GM21723 (cell line): ENCODE results near the gene UBL3.

Source experiments
- ATAC-seq: cut with Tn5 transposase; IDR thresholded peaks from one replicate; pipeline ENCODE4 v1.9.1; 2021; ENCODE audit warnings: mild to moderate bottlenecking, moderate library complexity; ENCODE audit not compliant: unreplicated experiment

Gene UBL3

DNA sequence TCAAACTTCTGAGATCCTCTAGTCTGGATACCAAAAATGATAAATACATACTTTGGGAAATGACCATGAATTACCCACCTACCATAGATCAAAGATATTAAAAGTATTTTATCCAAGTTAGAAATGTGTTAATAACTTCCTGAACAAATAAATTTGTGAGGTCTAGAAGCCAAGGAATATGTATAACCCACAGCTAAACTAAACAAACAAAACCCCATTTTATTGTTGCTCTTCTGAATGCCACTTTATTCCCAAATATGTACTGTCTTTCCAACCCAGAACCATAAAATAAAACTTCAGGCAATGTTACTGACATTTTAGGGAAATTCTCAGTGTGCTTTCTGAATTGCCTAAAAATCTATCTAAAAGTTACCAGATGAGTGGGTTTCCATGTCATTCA lies 35.1 kb downstream of the UBL3 start:
- ATAC-seq, result no peak

DNA sequence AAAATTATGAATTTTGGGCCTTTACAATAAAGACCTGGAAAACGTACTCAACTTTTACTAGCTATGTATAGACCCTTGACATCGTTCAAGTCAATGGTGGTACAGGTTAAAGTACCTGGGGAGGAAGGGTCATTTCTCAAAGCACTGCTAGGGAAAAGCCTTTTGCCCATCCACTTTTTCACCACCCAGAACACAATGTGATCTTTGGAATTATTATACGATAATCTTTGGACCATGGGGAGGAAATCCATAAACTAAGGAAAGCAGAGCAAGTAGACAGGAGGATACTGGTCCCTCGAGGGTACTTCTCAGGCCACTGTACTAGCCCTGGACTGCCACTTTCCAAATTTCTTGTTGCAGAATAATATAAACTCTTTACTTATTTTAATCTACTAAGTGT lies 39.5 kb downstream of the UBL3 start:
- ATAC-seq, result no peak

DNA sequence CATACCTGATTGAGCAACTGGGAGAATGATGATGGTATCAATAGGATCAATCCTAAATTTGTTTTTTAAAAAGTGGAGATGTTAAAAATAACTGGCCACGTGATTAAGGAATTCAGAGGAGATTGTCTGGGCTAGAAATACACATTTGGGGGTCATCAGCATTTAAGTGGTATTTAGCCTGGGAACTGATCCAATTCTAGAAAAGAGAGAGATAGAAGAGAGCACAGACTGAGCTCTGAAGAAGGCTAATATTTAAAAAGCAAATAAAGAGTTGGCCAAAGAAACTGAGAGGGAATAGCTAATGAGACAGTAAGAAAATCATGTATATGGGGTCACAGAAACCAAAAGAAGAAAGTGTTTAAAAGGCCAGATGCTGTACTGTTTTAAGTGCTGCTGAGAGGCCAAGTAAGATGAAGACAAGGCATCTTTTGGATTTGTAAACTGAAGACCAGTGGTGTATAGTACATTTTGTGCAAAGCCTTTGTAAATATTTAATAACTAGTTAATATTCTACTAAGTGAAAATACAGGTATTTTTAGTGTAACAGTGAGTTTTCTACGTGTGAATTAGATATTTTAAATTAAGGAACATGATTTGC lies 40.2 kb downstream of the UBL3 start:
- peak; percentile 69 for ATAC-seq

DNA sequence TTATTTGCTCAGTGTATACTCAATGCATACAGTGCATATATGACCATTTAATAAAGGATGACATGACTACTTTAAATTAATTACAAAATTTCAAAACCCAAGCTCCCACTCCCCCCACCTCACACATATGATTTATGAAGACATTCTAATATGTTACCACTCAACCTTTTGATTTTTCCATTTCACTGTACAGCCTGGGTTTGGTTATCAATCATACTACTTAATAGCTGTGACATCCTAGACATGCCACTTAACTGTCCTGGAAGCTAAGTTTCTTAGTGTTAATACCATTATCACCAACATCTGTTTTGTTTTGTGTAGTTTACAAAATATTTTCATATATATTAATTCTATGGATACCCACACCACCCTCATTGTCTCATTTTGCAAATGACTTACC lies 42.2 kb downstream of the UBL3 start:
- no peak for ATAC-seq

DNA sequence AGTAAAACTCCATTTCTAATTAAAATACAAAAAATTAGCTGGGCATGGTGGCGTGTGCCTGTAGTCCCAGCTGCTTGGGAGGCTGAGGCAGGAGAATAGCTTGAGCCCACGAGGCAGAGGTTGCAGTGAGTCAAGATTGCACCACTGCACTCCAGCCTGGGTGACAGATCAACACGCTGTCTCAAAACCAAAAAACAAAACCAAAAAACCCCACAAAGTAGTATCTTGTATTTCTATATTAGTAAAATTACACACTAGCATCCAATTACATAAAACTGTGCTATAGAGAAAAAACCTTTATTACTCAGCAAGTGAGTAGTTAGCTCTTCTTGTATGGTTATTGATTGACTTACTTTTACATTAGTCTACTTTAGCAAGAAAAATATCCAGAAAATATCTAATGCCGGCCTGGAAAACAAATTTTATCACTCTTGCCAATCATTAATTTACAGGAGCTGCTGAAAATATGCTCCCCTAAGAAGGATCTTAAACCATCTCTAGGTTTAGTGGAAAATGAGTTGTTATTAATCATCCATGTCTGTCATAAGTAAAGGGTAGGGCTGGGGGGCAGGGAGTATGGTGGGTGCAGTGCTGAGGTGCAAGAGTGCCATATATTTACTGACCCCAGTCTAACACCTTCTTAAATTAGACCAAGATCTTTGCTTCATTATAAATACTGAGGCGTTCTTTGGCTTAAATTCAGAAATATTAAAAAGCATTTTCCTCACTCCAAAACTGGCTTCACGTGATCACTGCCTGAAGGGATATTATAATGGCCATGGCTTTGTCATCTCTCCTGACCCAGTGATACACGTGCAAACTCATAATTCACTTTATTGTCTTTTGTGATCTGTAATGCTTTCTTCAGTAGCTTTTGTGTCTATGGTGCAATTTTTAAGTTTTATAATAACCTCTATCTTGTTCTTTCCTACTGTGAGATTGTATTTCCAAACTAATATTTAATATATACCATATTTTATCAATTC lies 44.1 kb downstream of the UBL3 start:
- ATAC-seq, result no peak

DNA sequence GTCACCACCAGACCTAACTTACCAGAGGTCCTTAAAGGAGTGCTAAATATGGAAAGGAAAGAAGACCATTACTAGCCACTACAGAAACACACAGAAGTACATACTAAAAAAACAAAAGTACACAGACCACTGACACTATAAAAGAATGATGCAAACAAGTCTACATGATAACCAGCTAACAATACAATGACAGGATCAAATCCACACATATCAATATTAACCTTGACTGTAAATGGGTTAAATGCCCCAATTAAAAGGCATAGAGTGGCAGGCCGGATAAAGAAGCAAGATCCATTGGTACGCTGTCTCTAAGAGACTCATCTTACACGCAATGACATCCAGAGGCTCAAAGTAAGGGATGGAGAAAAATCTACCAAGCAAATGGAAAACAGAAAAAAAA lies 47.2 kb downstream of the UBL3 start:
- ATAC-seq, result no peak

DNA sequence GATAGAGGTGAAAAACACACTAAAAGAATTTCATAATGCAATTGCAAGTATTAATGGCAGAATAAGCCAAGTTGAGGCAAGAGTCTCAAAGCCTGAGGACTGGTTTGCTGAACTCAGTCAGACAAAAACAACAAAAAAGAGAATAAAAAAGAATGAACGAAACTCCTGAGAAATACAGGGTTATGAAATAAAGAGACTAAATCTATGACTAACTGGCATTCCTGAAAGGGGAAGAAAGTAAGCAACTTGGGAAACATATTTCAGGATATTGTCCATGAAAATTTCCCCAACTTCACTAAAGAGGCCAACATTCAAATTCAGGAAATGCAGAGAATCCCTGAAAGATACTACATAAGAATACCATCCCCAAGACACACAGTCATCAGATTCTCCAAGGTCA lies 47.8 kb downstream of the UBL3 start:
- ATAC-seq, result no peak

DNA sequence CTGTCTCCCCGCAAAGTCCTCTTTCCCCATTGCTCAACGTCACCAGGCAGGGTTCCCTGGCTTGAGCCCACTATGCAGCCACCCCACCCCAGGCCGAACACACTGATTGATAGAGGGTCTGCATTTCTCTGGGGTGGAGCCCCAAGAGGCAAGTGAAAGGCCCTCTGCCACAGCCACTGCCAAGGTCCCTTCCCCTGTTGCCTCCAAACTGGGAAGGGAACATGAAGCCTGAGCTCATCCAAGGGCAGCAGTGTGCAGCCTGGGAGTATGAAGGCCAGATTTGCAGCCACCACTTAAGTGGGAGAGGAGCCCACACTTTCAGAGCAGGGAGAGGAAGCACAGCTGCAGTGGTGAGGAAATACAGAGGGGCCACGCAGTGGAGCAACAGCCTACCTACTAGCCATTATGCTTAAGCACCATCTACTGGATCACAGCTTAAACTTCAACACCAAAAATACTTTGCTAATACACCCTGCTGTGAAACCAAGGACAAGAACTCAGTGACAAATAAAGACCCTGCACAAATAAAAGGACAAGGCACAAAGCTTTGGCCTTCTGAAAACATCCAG lies 48.6 kb downstream of the UBL3 start:
- ATAC-seq, result no peak

DNA sequence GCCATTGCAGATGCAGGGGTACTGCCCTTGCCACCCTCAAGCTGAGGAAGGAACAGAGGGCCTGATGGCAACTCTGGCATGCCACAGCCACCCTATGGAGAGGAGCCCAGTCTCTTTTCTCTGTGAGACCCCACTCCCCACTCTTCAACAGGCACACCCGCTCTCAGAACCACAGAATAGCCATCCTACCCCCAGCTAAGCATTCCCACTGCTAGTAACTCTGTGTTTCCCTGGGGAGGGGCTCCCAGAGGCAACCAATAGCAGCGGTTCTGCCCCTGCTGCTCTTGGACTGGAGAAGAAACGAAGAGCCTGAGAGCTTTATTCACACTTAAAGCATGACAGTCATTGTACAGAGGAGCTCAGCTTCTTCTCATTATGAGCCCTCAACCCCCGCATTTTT lies 49.3 kb downstream of the UBL3 start:
- no peak for ATAC-seq

DNA sequence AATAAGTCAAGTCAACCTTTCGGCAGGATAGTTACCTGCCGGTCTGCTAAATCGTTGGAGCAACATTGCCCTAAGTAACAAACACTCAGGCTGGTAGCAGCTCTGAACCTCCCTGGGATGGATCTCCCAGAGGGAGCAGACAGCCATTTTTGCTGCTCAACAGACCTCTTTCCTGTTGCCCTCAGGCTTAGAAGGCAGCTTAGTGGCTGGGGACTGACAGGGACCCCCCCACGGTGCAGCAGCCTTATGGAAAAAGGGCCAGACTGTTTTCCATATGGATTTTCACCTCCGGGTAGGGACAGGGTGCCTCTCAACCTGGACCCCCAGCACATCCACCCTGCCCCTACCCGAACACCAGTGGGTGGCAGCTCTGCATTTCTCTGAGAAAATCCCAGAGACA lies 49.7 kb downstream of the UBL3 start:
- ATAC-seq, result no peak

DNA sequence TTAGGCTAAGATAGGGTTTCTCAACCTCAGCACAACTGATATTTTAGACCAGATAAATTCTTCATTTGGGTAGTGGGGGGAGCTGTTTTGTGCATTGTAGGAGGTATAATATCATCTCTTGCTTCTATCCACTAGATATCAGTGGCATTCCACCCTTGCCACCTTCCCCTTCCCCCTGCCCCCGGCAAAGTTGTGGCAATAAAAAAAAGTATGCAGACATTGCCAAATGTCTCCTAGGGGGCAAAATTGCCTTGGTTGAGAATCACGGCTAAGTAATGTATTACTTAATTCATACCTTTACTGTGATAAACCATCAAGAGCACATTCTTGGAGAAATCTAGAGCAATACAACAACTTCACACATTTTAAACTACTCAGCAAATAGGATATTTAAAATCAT lies 51.4 kb downstream of the UBL3 start:
- no peak for ATAC-seq

DNA sequence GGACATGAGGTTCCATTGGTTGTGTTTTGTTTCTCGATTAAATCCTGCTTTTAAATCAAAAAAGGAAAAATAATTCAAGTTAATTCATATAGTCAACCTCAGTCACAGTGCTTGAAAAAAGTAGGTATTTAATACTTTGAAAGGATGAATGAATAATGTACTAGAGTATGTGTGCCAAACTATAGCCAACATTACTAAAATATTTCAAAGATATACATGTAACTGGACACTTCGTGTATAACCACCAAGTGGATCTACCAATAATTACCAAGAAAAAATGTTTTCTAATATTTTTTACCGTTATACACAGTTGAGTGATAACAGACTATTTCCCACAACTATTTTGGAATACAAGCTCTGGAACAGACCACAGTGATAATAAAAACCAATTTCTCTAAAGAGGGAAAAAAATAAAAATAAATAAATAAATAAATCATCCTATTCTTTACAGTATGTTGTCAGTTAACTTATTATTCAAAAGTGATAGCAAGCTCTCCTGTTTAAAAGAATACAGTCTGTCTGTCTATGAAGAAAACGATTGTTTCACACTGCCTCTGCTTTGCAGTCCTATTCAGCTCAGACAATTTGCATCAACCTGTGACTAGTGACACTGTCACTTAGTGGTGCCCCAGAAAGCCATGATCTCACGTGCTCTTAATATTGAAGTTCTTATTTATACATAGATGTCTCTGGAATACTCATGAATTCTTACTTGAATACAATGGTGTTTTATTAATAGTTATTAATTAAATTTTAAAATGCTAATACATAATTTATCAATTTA lies 58.2 kb downstream of the UBL3 start:
- no peak for ATAC-seq

DNA sequence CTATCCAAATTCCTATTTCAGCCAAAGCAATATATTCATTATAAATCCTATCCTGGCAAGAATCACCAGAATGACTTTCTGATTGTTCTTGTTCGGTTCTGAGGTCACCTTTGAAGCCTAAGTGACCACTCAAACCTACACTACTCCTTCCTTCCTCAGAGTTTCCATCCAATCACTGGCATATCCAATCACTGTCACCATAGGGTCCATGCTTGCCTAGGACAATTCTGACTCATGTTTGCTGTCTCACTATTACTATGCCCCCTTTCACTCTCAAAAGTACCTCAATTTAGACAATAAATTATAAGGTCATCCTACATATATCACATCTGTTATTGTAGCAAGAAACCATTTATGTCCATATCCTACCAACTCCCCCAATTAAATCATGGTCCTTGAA lies 58.9 kb downstream of the UBL3 start:
- ATAC-seq, result no peak

DNA sequence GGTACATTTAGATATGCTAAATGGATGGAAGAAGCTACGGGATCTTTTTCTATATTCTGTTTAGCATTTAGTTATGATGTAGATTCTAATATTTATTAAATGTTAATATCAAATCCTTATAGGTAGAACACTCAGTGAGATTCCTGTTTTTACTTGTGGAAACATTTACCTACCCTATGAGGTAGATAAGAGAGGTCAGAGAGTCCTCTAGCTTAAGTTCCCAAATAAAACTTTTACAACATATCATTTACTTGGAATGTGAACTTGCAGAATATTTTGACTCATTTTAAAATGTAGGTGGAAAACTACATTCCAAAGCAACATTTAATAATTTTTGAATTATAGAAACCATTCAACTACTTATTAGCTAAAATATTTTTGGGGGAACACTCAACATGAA lies 63.7 kb downstream of the UBL3 start:
- ATAC-seq, result no peak

DNA sequence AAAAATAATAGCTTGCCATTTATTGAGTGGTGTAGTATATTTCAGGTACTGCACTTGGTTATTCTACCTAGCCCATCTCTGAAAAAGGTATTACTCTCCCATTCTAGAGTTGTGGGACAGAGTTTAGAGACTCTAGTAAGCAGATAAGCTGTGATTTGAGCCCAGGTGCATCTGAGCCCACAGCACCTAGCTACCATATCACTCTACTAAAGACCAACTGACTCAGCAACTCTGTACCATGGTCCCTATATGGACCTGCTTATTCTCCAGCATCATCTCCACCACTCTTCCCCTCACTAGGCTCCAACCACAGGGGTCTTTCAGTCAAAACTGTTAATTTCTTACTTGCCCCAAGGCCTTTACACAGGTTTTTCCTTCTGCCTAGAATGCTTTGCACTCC lies 64.4 kb downstream of the UBL3 start:
- no peak for ATAC-seq

DNA sequence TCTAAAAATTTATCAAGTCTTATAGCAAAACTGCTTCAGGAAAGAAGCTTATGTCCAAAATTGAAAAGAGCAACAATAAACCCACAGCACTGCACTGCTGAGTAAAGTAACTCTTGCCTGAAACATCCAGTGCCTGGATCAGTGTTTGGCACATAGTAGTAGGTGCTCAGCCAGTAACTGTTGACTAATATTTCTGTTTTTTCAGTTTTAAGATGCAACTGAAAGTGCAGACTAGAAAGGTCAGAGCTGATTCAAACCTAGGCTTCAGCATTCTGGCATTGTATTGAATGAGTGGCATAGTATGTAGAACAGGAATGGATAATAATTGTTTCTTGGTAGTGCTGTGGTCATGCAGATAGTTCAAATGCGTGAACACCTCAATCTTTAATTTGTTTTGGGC lies 67.6 kb downstream of the UBL3 start:
- ATAC-seq, result no peak

DNA sequence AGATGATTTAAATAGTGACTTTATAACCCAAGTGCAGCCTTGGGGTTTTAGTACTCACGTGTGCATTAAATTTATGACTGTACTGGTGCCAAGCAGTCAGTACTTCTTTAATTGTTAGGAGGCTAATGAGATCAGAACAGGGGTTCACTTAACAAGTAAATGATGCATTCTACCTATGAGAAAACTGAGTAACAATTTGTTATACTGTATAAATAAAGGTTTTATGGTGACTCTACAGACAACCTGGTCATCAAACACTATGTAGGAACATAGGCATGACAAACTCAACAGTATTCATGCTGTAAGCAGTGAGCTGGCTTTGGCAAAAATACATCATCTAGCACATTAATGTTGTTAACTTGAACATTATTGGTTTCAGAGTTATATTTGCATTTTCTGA lies 75.6 kb downstream of the UBL3 start:
- ATAC-seq, result no peak

DNA sequence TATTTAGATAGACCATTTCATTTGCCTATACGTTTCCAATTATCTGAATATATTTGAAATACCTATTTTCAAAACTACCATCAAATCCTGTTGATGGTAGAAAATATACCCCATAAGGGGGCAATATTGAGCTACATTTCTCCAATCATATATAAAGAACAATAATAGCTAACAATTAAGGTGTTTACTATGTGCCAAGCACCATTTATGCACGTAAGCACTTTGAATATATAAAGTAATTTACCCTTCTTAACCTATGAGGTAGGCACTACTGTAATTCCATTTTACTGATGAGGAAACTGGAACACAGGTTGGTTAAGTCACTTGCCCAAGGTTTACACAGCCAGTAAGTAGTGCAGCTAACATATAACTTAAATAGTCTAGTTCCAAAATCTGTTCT lies 79.2 kb downstream of the UBL3 start:
- ATAC-seq, result no peak

DNA sequence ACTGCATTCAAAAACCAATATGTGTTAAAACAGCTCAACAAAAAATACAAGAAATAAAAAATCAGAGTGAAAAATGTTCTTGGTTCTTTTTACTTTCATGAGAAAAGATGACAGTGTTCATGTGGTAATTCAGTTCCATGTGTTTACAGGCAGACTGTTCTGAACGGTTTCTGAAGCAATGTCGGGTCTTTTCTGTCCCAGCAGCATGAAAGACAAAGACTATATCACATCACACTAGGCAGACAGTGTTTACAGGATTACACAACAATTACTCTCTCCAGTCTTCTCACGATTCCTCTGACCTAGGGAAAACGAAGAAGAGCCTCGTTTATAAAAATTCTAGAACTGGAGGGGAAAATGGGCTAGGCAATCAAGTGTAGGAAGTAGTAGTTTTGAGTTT lies 83.4 kb downstream of the UBL3 start:
- no peak for ATAC-seq

DNA sequence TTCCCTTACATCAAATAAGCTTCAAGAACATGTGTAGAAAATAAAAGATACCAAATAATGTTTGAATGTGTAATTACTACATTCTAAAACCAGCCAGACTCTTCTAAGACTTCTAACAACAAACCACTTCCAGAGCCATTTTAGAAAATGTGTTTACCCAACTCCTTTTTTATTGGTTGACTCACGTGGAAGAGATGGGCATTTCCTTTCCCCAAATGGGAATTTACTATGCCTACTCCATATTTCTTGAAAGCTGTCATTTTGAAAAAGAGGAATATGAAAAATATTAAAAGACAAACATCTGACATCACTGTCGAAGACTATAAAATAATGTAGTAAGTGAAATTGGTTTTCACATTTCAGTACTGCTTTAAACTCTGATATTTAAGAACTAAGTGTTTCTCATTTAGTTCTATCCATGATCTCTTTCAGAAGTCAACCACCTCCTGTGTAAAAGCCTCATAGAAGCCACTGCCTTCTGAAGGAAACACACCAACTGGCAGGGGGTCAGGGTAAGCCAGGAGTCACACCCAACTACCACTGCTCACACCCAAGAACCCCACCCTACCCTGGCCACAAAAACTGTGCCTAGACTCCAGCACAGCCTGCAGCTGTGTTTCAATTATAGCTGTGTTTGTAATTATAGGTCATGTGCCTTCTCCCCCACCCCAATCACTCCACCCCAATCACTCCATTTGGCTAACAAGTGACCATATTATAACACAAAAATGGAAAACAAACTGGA lies 86.8 kb downstream of the UBL3 start:
- ATAC-seq, result no peak

DNA sequence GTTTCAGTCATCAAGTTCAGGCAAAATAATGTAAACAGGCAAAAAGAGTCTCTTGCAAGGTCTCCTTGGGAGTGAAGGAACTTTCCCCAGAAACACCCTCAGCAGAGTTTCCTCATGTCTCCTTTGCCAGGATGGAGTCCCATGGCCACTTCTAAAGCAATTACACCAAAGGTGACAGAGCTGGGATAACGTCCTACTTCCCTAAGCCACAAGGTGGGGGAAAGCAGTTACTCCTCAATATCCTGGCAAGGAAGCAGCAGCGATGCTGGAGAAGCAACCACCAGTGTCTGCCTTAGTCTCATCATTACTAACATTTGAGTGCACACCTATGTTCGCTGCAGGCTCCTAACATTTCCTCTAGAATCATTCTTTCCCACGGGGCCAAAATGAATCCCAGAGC lies 88.6 kb downstream of the UBL3 start:
- no peak for ATAC-seq
